CD14-positive monocyte (primary cell): Measurements from ENCODE around the gene RPLP2. TPM values are rescaled to one million over a fixed set of nuclear protein-coding genes. Genes with fewer than 3 reads are reported as not detected.

ENCODE experiments used
- DNase-seq, 3 donors: peaks; one replicate each; pipeline ENCODE4 v3.0.0-alpha.2; 2011 to 2022
- H2AFZ ChIP-seq: 2 replicates; pipeline ENCODE4 v1.6.0; 2012; ENCODE audit warnings: mild to moderate bottlenecking, low read depth, low read length, inconsistent platforms; ENCODE audit not compliant: insufficient read depth, poor library complexity, severe bottlenecking
- H3K27ac ChIP-seq, 2 donors: 1 replicate in 1 of 2; 2 replicates in 1 of 2; pipeline ENCODE4 v1.5.1; 2012 to 2013; ENCODE audit warnings: low read length in 2 of 2, control low read depth in 1 of 2, inconsistent platforms in 1 of 2, low read depth in 1 of 2, mild to moderate bottlenecking in 1 of 2
- H3K27me3 ChIP-seq, 2 donors: one replicate each; pipeline versions ENCODE4 v1.6.0 to v1.6.1; 2011 to 2013; ENCODE audit warnings: low read length in 2 of 2; ENCODE audit not compliant: control insufficient read depth in 2 of 2, insufficient read depth in 2 of 2
- H3K36me3 ChIP-seq, 2 donors: replicated peaks in 1 of 2; 1 replicate in 1 of 2; 2 replicates in 1 of 2; pipeline versions ENCODE4 v1.5.1 to v1.6.1; 2012 to 2013; ENCODE audit warnings: low read length in 2 of 2, control low read depth in 1 of 2, inconsistent platforms in 1 of 2, mild to moderate bottlenecking in 1 of 2; ENCODE audit not compliant: insufficient read depth in 2 of 2, control insufficient read depth in 1 of 2
- H3K4me1 ChIP-seq, 2 donors: 1 replicate in 1 of 2; 2 replicates in 1 of 2; pipeline versions ENCODE4 v1.5.1 to v1.6.1; 2012 to 2013; ENCODE audit warnings: low read length in 2 of 2, control low read depth in 1 of 2, inconsistent platforms in 1 of 2, mild to moderate bottlenecking in 1 of 2, moderate library complexity in 1 of 2; ENCODE audit not compliant: insufficient read depth in 2 of 2, control insufficient read depth in 1 of 2
- H3K4me2 ChIP-seq: replicated peaks from 2 replicates; pipeline ENCODE3; 2012; ENCODE audit warnings: low read length, moderate library complexity, mild to moderate bottlenecking; ENCODE audit not compliant: poor library complexity, severe bottlenecking; ENCODE audit errors: extremely low read depth
- H3K4me3 ChIP-seq, 3 experiments: fragments of 200-600 bp in 1 of 3; sonication (generic) in 1 of 3; replicated peaks in 1 of 3; 1 replicate in 2 of 3; 2 replicates in 1 of 3; pipeline ENCODE4 v1.5.1; 2011 to 2013; ENCODE audit warnings: low read length in 3 of 3, mild to moderate bottlenecking in 3 of 3, control low read depth in 2 of 3, low read depth in 2 of 3, inconsistent platforms in 1 of 3, moderate library complexity in 1 of 3
- H3K79me2 ChIP-seq: 2 replicates; pipeline ENCODE4 v1.6.0; 2012; ENCODE audit warnings: mild to moderate bottlenecking, control low read depth, inconsistent platforms, low read length, moderate library complexity; ENCODE audit not compliant: insufficient read depth
- H3K9ac ChIP-seq: 2 replicates; pipeline ENCODE4 v1.6.0; 2017; ENCODE audit warnings: low read length, mild to moderate bottlenecking; ENCODE audit not compliant: insufficient read depth, poor library complexity, severe bottlenecking
- H3K9me3 ChIP-seq, 2 donors: replicated peaks in 1 of 2; 1 replicate in 1 of 2; 2 replicates in 1 of 2; pipeline versions ENCODE4 v1.5.1 to v1.6.1; 2012 to 2013; ENCODE audit warnings: low read length in 2 of 2, control low read depth in 1 of 2; ENCODE audit not compliant: control insufficient read depth in 1 of 2, insufficient read depth in 1 of 2
- H4K20me1 ChIP-seq: 2 replicates; pipeline ENCODE4 v1.6.0; 2012; ENCODE audit warnings: mild to moderate bottlenecking, low read length, control low read depth, moderate library complexity; ENCODE audit not compliant: insufficient read depth
- H3K27ac Mint-ChIP-seq, 7 donors: one replicate each; pipeline ENCODE4 v1.8.0; 2020; ENCODE audit warnings: mild to moderate bottlenecking in 7 of 7, mixed read lengths in 7 of 7, moderate library complexity in 6 of 7, inconsistent platforms in 2 of 7
- H3K27me3 Mint-ChIP-seq, 3 donors: one replicate each; pipeline ENCODE4 v1.8.0; 2021 to 2022; ENCODE audit warnings: low read depth in 3 of 3, mild to moderate bottlenecking in 3 of 3, mixed read lengths in 3 of 3, moderate library complexity in 3 of 3, inconsistent platforms in 1 of 3
- H3K36me3 Mint-ChIP-seq, 2 donors: one replicate each; pipeline ENCODE4 v1.8.0; 2020; ENCODE audit warnings: mixed read lengths in 2 of 2, inconsistent platforms in 1 of 2, mild to moderate bottlenecking in 1 of 2
- H3K4me1 Mint-ChIP-seq: one replicate; pipeline ENCODE4 v1.8.0; 2020; ENCODE audit warnings: mild to moderate bottlenecking, mixed read lengths
- H3K4me3 Mint-ChIP-seq, 2 donors: one replicate each; pipeline ENCODE4 v1.8.0; 2020; ENCODE audit warnings: mild to moderate bottlenecking in 2 of 2, mixed read lengths in 2 of 2, moderate library complexity in 1 of 2
- H3K9me3 Mint-ChIP-seq, 7 donors: one replicate each; pipeline ENCODE4 v1.8.0; 2020 to 2022; ENCODE audit warnings: mixed read lengths in 7 of 7, mild to moderate bottlenecking in 6 of 7, moderate library complexity in 6 of 7, inconsistent platforms in 2 of 7
- CTCF ChIP-seq: fragments of 200-600 bp; IDR thresholded peaks from one replicate; pipeline ENCODE4 v1.8.0; 2022; ENCODE audit warnings: antibody characterized with exemption, mild to moderate bottlenecking
- WGBS: methylation state at CpG from one replicate; pipeline ENCODE4 v1.1.5; 2013; ENCODE audit warnings: missing lambda C conversion rate; ENCODE audit not compliant: insufficient coverage; 5-methylcytosine and 5-hydroxymethylcytosine counted together
- intact Hi-C, 2 donors: fragments of 100-400 bp; cut with micrococcal nuclease; formaldehyde crosslinking; loops; one replicate each; pipeline versions ENCODE4 v1.15.0 to v1.15.1; 2023
- polyA plus RNA-seq, 3 donors: library from polyadenylated mRNA; depleted of rRNA in 1 of 3; unstranded in 2 of 3; stranded (reverse) in 1 of 3; fragments of 300-500 nt in 2 of 3; fragments of >200 nt in 1 of 3; fragmentation: Illumina TruSeq in 2 of 3; gene quantifications; 1 replicate in 2 of 3; 2 replicates in 1 of 3; pipeline ENCODE4 v1.2.3, GENCODE V29; 2012 to 2021

RPLP2 gene
- polyA plus RNA-seq, 3 donors = 879 to 1,191 (median 990) TPM

GRCh38 chr11:842370-843002 is 32.7 kb downstream of the RPLP2 start, which contains the start of the genes POLR2L and TSPAN4:
Gene POLR2L (minus strand): TSS chr11:842529. CDS start chr11:842508, 21 bp downstream.
Gene TSPAN4 (plus strand): TSS chr11:842852. CDS start chr11:850305, 7,453 bp downstream.
- peak within 1 kb of the TSS; percentile 72 for H2AFZ ChIP-seq
- H3K9me3 Mint-ChIP-seq = no peaks in the 10 kb centered on the region

More at GRCh38 chr11:842370-843002, 32.7 kb downstream of the RPLP2 start, which contains the start of the genes POLR2L and TSPAN4:
- no peak for TF ChIP-seq CTCF
- Histone ChIP-seq H3K27ac (peak within 1 kb of the TSS; percentile 70 to 93), H3K4me1 (peaks cover 40 to 64% of the 10 kb centered on the region in 2 donors), H3K4me3 (peak within 1 kb of the TSS; percentile 88 to 94 (median 92)), H3K79me2 (peaks cover 29% of the 10 kb centered on the region), H3K9me3 (no peaks in the 10 kb centered on the region), H3K9ac (peak within 1 kb of the TSS; percentile 95), H3K4me2 (peak within 1 kb of the TSS; percentile 88), H3K27me3 (no peaks in the 10 kb centered on the region), H3K36me3 (peaks cover 28 to 31% of the 10 kb centered on the region in 2 donors), H4K20me1 (peaks cover 74% of the 10 kb centered on the region)
- H3K4me1 Mint-ChIP-seq = peaks cover 43% of the 10 kb centered on the region
- H3K4me3 Mint-ChIP-seq = peak within 1 kb of the TSS; percentile 88 to 93
- DNase-seq = peak; percentile 83 to 87 (median 84)
- intact Hi-C loops = loop anchor here in 1 of 2 donors (5.0 kb wide), 1 partner anchor 35 kb away; the partner anchor contains the start of genes PIDD1 and RPLP2
- peak within 1 kb of the TSS; percentile 72 to 91 (median 84) for H3K27ac Mint-ChIP-seq
- under 1% methylated on average over 85 of the region's 87 CpGs for WGBS
- peaks cover 31 to 34% of the 10 kb centered on the region in 2 donors for H3K36me3 Mint-ChIP-seq
- H3K27me3 Mint-ChIP-seq = peaks cover 0 to 13% (median 8%) of the 10 kb centered on the region in 3 donors
